ENCODE data around the gene TUBB2B.

- no peak for TF ChIP-seq NFYA (IDR thresholded peaks at IDR 0.05; ENCODE audit: borderline replicate concordance, low read depth, low read length)
- TF ChIP-seq ZNF207 (IDR thresholded peaks at IDR 0.05; ENCODE audit: borderline replicate concordance) = no peak
- TF ChIP-seq CTCF (IDR thresholded peaks at IDR 0.05 in 2 of 3, conservative IDR thresholded peaks at IDR 0.05 in 1 of 3; ENCODE audit: control insufficient read depth in 2 of 3, extremely low read depth in 1 of 3, insufficient read depth in 1 of 3, low read depth in 3 of 3, low read length in 3 of 3) = no peak
- no peak for TF ChIP-seq BRCA1 (IDR thresholded peaks at IDR 0.05; ENCODE audit: low read depth, low read length)
- no peak for TF ChIP-seq EP300 (IDR thresholded peaks at IDR 0.05; ENCODE audit: borderline replicate concordance in 1 of 2, control insufficient read depth in 1 of 2, low read depth in 2 of 2, low read length in 2 of 2)
- no peak for TF ChIP-seq EGR1 (IDR thresholded peaks at IDR 0.05; ENCODE audit: borderline replicate concordance in 1 of 2, low read depth in 2 of 2, low read length in 2 of 2)
- TF ChIP-seq POLR2AphosphoS2 (IDR thresholded peaks at IDR 0.05; ENCODE audit: low read depth, low read length) = no peak
- no peak for TF ChIP-seq YY1 (IDR thresholded peaks at IDR 0.05; ENCODE audit: low read depth, low read length)
- no peak for TF ChIP-seq BCL3 (IDR thresholded peaks at IDR 0.05; ENCODE audit: borderline replicate concordance, insufficient read depth, low read depth, low read length, poor library complexity, severe bottlenecking)
- TF ChIP-seq GABPA (IDR thresholded peaks at IDR 0.05; ENCODE audit: low read depth) = no peak
- TF ChIP-seq POLR2AphosphoS5 (IDR thresholded peaks at IDR 0.05; ENCODE audit: low read length) = no peak
- TF ChIP-seq JUND (IDR thresholded peaks at IDR 0.05; ENCODE audit: low read depth, low read length) = no peak
These were observed 5.9 kb downstream of the TUBB2B start for GRCh38 chr6:3221578-3221977.

Measured in GM12878 (cell line).